HG02884 (cell line): Measurements from ENCODE around the gene OSBPL6.
"Not testable (repeated sequence)": the region's sequence is repeated elsewhere in the genome, so short reads cannot be mapped to it uniquely, and the experiment has no call there.

ENCODE experiments used
- ATAC-seq: cut with Tn5 transposase; IDR thresholded peaks from one replicate; pipeline ENCODE4 v1.9.1; 2021; ENCODE audit warnings: mild to moderate bottlenecking, moderate library complexity; ENCODE audit not compliant: unreplicated experiment

Gene OSBPL6

GRCh38 chr2:178197791-178198190 is 3.5 kb downstream of the OSBPL6 start:
- no peak for ATAC-seq

GRCh38 chr2:178198441-178198840 is 4.1 kb downstream of the OSBPL6 start:
- not testable (repeated sequence) for ATAC-seq

GRCh38 chr2:178199334-178199733 is 5.0 kb downstream of the OSBPL6 start:
- no peak for ATAC-seq

GRCh38 chr2:178200331-178200730 is 6.0 kb downstream of the OSBPL6 start:
- ATAC-seq: no peak

GRCh38 chr2:178202927-178203326 is 8.6 kb downstream of the OSBPL6 start:
- ATAC-seq: no peak

GRCh38 chr2:178204977-178205376 is 10.7 kb downstream of the OSBPL6 start:
- ATAC-seq: no peak

GRCh38 chr2:178205853-178206521 is 11.7 kb downstream of the OSBPL6 start:
- no peak for ATAC-seq

- ATAC-seq: no peak
Observed at GRCh38 chr2:178208336-178208735, 14.0 kb downstream of the OSBPL6 start.

- no peak for ATAC-seq
Observed at GRCh38 chr2:178208817-178209216, 14.5 kb downstream of the OSBPL6 start.

GRCh38 chr2:178211460-178211859 is 17.1 kb downstream of the OSBPL6 start:
- no peak for ATAC-seq

GRCh38 chr2:178211943-178212342 is 17.6 kb downstream of the OSBPL6 start:
- no peak for ATAC-seq

GRCh38 chr2:178213991-178214390 is 19.7 kb downstream of the OSBPL6 start:
- ATAC-seq: no peak

- ATAC-seq: no peak
Observed at GRCh38 chr2:178219247-178219646, 24.9 kb downstream of the OSBPL6 start.

- no peak for ATAC-seq
Observed at GRCh38 chr2:178220814-178221213, 26.5 kb downstream of the OSBPL6 start.

- ATAC-seq: no peak
Observed at GRCh38 chr2:178221556-178221955, 27.2 kb downstream of the OSBPL6 start.

GRCh38 chr2:178223806-178224205 is 29.5 kb downstream of the OSBPL6 start:
- no peak for ATAC-seq

GRCh38 chr2:178225006-178225805 is 30.9 kb downstream of the OSBPL6 start:
- no peak for ATAC-seq

GRCh38 chr2:178227187-178227586 is 32.9 kb downstream of the OSBPL6 start:
- ATAC-seq: no peak

GRCh38 chr2:178229927-178230326 is 35.6 kb downstream of the OSBPL6 start:
- ATAC-seq: no peak

- no peak for ATAC-seq
Observed at GRCh38 chr2:178230396-178230795, 36.1 kb downstream of the OSBPL6 start.

- ATAC-seq: no peak
Observed at GRCh38 chr2:178233428-178233827, 39.1 kb downstream of the OSBPL6 start.

GRCh38 chr2:178234648-178235047 is 40.3 kb downstream of the OSBPL6 start:
- ATAC-seq: no peak
